ENCODE data around the gene CISD1. TPM values are rescaled to one million over a fixed set of nuclear protein-coding genes. Genes with fewer than 3 reads are reported as not detected.

Gene CISD1
- polyA plus RNA-seq, 1 experiment, result 31.7 TPM

DNA sequence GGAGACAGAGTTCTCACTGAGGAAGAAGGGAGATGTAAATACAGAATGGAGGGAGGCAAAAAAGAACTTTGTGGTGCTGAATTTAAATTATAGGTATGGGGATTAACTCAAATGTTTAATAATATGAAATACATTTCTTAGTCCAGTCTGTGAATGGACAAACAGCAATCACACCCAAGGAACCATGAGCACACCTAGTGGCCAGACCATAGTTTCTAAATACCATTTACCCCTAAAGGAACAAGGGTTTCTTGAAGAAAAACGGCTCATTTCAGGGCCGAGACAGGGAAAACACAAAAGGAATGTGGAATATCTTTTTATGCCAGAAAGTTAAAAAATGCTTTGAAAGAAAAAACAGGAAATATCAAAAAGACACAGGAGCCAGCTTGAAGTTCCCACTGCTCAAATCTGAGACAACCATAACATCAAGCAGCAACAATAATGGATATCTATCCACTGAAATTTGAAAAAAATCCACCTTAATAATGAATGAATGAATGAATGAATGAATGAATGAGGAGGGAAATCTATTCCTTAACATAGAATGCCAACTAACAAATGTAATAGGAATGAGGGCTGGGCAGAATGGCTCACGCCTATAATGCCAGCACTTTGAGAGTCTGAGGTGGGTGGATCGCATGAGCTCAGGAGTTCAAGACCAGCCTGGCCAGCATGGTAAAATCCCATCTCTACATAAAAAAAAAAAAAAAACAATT lies 9.8 kb upstream of the CISD1 start:
- Histone ChIP-seq H3K4me3 (ENCODE audit: low read depth, low read length) (no peak overlapping the region), H3K36me3 (ENCODE audit: control insufficient read depth, insufficient read depth, low read length) (no peaks in the 10 kb centered on the region), H3K27me3 (ENCODE audit: control insufficient read depth, insufficient read depth, low read length) (no peaks in the 10 kb centered on the region)
- POLR2A ChIA-PET, result no interaction called here
- TF ChIP-seq, protein P1, sequence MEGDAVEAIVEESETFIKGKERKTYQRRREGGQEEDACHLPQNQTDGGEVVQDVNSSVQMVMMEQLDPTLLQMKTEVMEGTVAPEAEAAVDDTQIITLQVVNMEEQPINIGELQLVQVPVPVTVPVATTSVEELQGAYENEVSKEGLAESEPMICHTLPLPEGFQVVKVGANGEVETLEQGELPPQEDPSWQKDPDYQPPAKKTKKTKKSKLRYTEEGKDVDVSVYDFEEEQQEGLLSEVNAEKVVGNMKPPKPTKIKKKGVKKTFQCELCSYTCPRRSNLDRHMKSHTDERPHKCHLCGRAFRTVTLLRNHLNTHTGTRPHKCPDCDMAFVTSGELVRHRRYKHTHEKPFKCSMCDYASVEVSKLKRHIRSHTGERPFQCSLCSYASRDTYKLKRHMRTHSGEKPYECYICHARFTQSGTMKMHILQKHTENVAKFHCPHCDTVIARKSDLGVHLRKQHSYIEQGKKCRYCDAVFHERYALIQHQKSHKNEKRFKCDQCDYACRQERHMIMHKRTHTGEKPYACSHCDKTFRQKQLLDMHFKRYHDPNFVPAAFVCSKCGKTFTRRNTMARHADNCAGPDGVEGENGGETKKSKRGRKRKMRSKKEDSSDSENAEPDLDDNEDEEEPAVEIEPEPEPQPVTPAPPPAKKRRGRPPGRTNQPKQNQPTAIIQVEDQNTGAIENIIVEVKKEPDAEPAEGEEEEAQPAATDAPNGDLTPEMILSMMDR (IDR thresholded peaks at IDR 0.05; ENCODE audit: insufficient read depth, low read depth, low read length), result peak; percentile 10; the same call in 1 of the 2 replicates
- CTCF ChIA-PET, result no interaction called here
- no peak for DNase-seq (ENCODE audit: low read depth)

- TF ChIP-seq, protein P1 (IDR thresholded peaks at IDR 0.05; ENCODE audit: insufficient read depth, low read depth, low read length), result no peak
- ChIA-PET POLR2A (no interaction called here), CTCF (no interaction called here)
- no peaks in the 10 kb centered on the region for H3K36me3 ChIP-seq (ENCODE audit: control insufficient read depth, insufficient read depth, low read length)
- no peak overlapping the region for H3K4me3 ChIP-seq (ENCODE audit: low read depth, low read length)
- no peaks in the 10 kb centered on the region for H3K27me3 ChIP-seq (ENCODE audit: control insufficient read depth, insufficient read depth, low read length)
- no peak for DNase-seq (ENCODE audit: low read depth)
These were observed 8.6 kb upstream of the CISD1 start for GRCh38 chr10:58260334-58260733.

DNA sequence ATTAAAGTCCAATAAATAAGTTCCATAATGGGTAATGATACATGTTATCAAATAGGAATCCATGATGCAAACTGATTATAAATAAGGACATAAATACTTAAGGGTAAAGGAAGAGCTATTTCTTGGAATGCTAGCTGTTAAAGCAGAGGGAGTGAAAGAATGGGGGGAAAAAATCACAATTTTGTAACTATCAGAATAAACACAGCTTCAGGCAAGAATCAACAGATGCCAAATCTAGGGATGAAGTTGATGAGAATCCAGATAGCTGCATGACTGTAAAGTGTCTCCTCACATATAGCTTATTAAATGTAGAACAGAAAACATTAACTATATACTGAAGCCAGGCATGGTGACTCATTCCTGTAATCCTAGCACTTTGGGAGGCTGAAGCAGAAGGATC lies 6.2 kb upstream of the CISD1 start:
- ChIA-PET CTCF (interaction anchor here (1.0 to 1.4 kb wide), 3 partner anchors 14 to 86 kb away, joined by 3 read pairs; no protein-coding TSS in a partner anchor), POLR2A (no interaction called here)
- H3K27me3 ChIP-seq (ENCODE audit: control insufficient read depth, insufficient read depth, low read length), result no peaks in the 10 kb centered on the region
- DNase-seq (ENCODE audit: low read depth), result no peak
- TF ChIP-seq, protein P1 (IDR thresholded peaks at IDR 0.05; ENCODE audit: insufficient read depth, low read depth, low read length), result no peak
- no peak overlapping the region for H3K4me3 ChIP-seq (ENCODE audit: low read depth, low read length)
- no peaks in the 10 kb centered on the region for H3K36me3 ChIP-seq (ENCODE audit: control insufficient read depth, insufficient read depth, low read length)

DNA sequence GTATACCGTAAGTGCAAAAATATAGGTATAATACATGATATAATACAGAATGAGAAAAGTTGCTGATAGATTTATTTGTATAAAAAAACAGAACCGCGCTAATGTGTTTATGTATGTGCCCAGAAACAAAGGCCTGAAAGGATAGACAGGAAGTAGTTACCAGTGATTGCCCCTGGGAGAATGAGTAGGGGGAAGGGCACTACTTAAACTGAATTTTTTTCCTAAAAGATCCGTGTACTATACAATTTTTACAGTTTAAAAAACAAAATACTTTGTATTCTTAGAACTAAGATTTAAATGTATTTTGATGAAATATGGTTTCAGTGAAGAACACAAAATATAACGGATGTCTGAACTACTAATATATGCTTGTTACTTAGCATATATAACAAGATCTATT lies 4.2 kb upstream of the CISD1 start:
- TF ChIP-seq, protein P1 (IDR thresholded peaks at IDR 0.05; ENCODE audit: insufficient read depth, low read depth, low read length), result no peak
- DNase-seq (ENCODE audit: low read depth), result no peak
- CTCF ChIA-PET, result no interaction called here
- Histone ChIP-seq H3K4me3 (ENCODE audit: low read depth, low read length) (no peak overlapping the region), H3K36me3 (ENCODE audit: control insufficient read depth, insufficient read depth, low read length) (no peaks in the 10 kb centered on the region), H3K27me3 (ENCODE audit: control insufficient read depth, insufficient read depth, low read length) (no peaks in the 10 kb centered on the region)
- POLR2A ChIA-PET, result no interaction called here

DNA sequence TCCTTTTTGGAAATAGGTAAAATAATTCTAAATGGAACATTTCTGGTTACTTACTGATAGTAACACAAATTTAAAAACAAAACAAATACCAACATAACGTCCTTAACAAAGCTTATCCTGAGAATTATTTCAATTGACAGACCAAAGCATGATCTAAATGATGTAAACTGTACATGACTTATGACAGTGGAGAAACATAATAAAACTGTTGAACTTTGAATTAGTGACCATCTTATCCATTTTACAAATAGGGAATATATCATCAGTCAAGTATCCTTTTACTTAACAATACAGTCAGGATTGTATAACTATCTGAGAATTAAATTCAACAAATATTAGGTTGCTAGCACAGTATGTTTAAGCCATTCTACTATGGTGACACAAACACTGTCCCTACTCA lies 3.7 kb upstream of the CISD1 start:
- H3K27me3 ChIP-seq (ENCODE audit: control insufficient read depth, insufficient read depth, low read length), result no peaks in the 10 kb centered on the region
- POLR2A ChIA-PET, result no interaction called here
- TF ChIP-seq, protein P1 (IDR thresholded peaks at IDR 0.05; ENCODE audit: insufficient read depth, low read depth, low read length), result no peak
- H3K36me3 ChIP-seq (ENCODE audit: control insufficient read depth, insufficient read depth, low read length), result no peaks in the 10 kb centered on the region
- CTCF ChIA-PET, result no interaction called here
- no peak for DNase-seq (ENCODE audit: low read depth)
- H3K4me3 ChIP-seq (ENCODE audit: low read depth, low read length), result peak overlapping the region; percentile 99

Data from BJ (cell line).